ENCODE measurements around the gene ABHD14A. TPM values are rescaled to one million over a fixed set of nuclear protein-coding genes. Genes with fewer than 3 reads are reported as not detected.

The ABHD14A gene
- total RNA-seq, 2 experiments from 2014 or later, result 7.5 to 8.9 TPM

- intact Hi-C loops (cut with micrococcal nuclease; ENCODE audit: unreplicated experiment), result no loop called here
- Histone ChIP-seq H3K36me3 (ENCODE audit: insufficient read depth, low read length) (no peaks in the 10 kb centered on the region), H3K4me2 (ENCODE audit: low read length) (no peak overlapping the region), H3K79me2 (ENCODE audit: insufficient read depth, low read depth, low read length) (no peaks in the 10 kb centered on the region), H3K4me3 (ENCODE audit: low read depth, low read length, poor library complexity, severe bottlenecking) (no peak overlapping the region), H3K9me3 (ENCODE audit: low read length) (no peaks in the 10 kb centered on the region), H3K27ac (ENCODE audit: low read depth, low read length, poor library complexity, severe bottlenecking) (no peak overlapping the region), H4K20me1 (ENCODE audit: insufficient read depth, low read length) (no peaks in the 10 kb centered on the region), H3K9me2 (ENCODE audit: insufficient read depth, low read length) (no peaks in the 10 kb centered on the region), H2AFZ (ENCODE audit: low read length) (no peak overlapping the region), H3K4me1 (ENCODE audit: insufficient read depth, low read length, poor library complexity, severe bottlenecking) (peaks cover 10% of the 10 kb centered on the region)
- POLR2A ChIA-PET, result no interaction called here
- no peak for DNase-seq (ENCODE audit: low spot score)
- BruUV-seq (replicated peaks), result no TSS peak
- CTCF ChIA-PET (ENCODE audit: unreplicated experiment), result interaction anchor here (0.7 kb wide), 1 partner anchor 19 kb away, joined by 3 read pairs; no protein-coding TSS in a partner anchor
- TF ChIP-seq CTCF (conservative IDR thresholded peaks at IDR 0.05; ENCODE audit: low read length) (no peak), EZH2phosphoT487 (IDR thresholded peaks at IDR 0.05; ENCODE audit: borderline replicate concordance, low read depth, low read length) (no peak)
Measured at GRCh38 chr3:51966016-51966415, 8.8 kb upstream of the ABHD14A start.

GRCh38 chr3:51966486-51966885, 8.4 kb upstream of the ABHD14A start:
- Histone ChIP-seq H3K9me3 (ENCODE audit: low read length) (no peaks in the 10 kb centered on the region), H3K4me3 (ENCODE audit: low read depth, low read length, poor library complexity, severe bottlenecking) (no peak overlapping the region), H3K4me2 (ENCODE audit: low read length) (no peak overlapping the region; the same call in 1 of the 2 replicates), H4K20me1 (ENCODE audit: insufficient read depth, low read length) (no peaks in the 10 kb centered on the region), H3K79me2 (ENCODE audit: insufficient read depth, low read depth, low read length) (no peaks in the 10 kb centered on the region), H3K4me1 (ENCODE audit: insufficient read depth, low read length, poor library complexity, severe bottlenecking) (peaks cover 10% of the 10 kb centered on the region), H3K36me3 (ENCODE audit: insufficient read depth, low read length) (no peaks in the 10 kb centered on the region), H3K9me2 (ENCODE audit: insufficient read depth, low read length) (no peaks in the 10 kb centered on the region), H2AFZ (ENCODE audit: low read length) (no peak overlapping the region), H3K27ac (ENCODE audit: low read depth, low read length, poor library complexity, severe bottlenecking) (no peak overlapping the region)
- BruUV-seq (replicated peaks), result no TSS peak
- POLR2A ChIA-PET, result interaction anchor here (0.6 kb wide), 2 partner anchors 21 to 395 kb away, joined by 3 read pairs; no protein-coding TSS in a partner anchor
- CTCF ChIA-PET (ENCODE audit: unreplicated experiment), result no interaction called here
- TF ChIP-seq CTCF (conservative IDR thresholded peaks at IDR 0.05; ENCODE audit: low read length), result no peak
- no peak for TF ChIP-seq EZH2phosphoT487 (IDR thresholded peaks at IDR 0.05; ENCODE audit: borderline replicate concordance, low read depth, low read length)
- DNase-seq (ENCODE audit: low spot score), result no peak
- intact Hi-C loops (cut with micrococcal nuclease; ENCODE audit: unreplicated experiment), result no loop called here

- Histone ChIP-seq H3K4me2 (ENCODE audit: low read length) (peak overlapping the region; percentile 30; the same call in 1 of the 2 replicates), H3K9me3 (ENCODE audit: low read length) (no peaks in the 10 kb centered on the region), H3K36me3 (ENCODE audit: insufficient read depth, low read length) (no peaks in the 10 kb centered on the region), H3K4me3 (ENCODE audit: low read depth, low read length, poor library complexity, severe bottlenecking) (peak overlapping the region; percentile 41), H3K9me2 (ENCODE audit: insufficient read depth, low read length) (no peaks in the 10 kb centered on the region), H2AFZ (ENCODE audit: low read length) (no peak overlapping the region), H3K27ac (ENCODE audit: low read depth, low read length, poor library complexity, severe bottlenecking) (no peak overlapping the region), H3K4me1 (ENCODE audit: insufficient read depth, low read length, poor library complexity, severe bottlenecking) (peaks cover 10% of the 10 kb centered on the region), H3K79me2 (ENCODE audit: insufficient read depth, low read depth, low read length) (no peaks in the 10 kb centered on the region), H4K20me1 (ENCODE audit: insufficient read depth, low read length) (no peaks in the 10 kb centered on the region)
- DNase-seq (ENCODE audit: low spot score), result no peak
- CTCF ChIA-PET (ENCODE audit: unreplicated experiment), result no interaction called here
- no peak for TF ChIP-seq EZH2phosphoT487 (IDR thresholded peaks at IDR 0.05; ENCODE audit: borderline replicate concordance, low read depth, low read length)
- TF ChIP-seq CTCF (conservative IDR thresholded peaks at IDR 0.05; ENCODE audit: low read length), result no peak
- intact Hi-C loops (cut with micrococcal nuclease; ENCODE audit: unreplicated experiment), result no loop called here
- POLR2A ChIA-PET, result interaction anchor here (0.6 kb wide), 2 partner anchors 21 to 396 kb away, joined by 3 read pairs; no protein-coding TSS in a partner anchor
- no TSS peak for BruUV-seq (replicated peaks)
Measured at GRCh38 chr3:51966922-51967383, 7.9 kb upstream of the ABHD14A start.

Data from OCI-LY7 (cell line).